CD4-positive, alpha-beta T cell (primary cell): ENCODE results near the gene LPAR1. TPM values are rescaled to one million over a fixed set of nuclear protein-coding genes. Genes with fewer than 3 reads are reported as not detected.

ENCODE experiments used
- ATAC-seq: fragments of 200-7000 bp; cut with Tn5 transposase; one replicate; pipeline ENCODE4 v1.10.0; 2022; ENCODE audit warnings: mild to moderate bottlenecking; ENCODE audit not compliant: poor library complexity
- CTCF ChIA-PET: fragments of 350-600 bp; sonication (Branson Sonifier 250); formaldehyde crosslinking; loops from one replicate; lab custom pipeline; 2021; ENCODE audit warnings: antibody characterized with exemption, inconsistent platforms; lab: Charles Lee
- POLR2A ChIA-PET: fragments of 350-600 bp; sonication (Branson Sonifier 250); formaldehyde crosslinking; loops from one replicate; lab custom pipeline; 2021; ENCODE audit warnings: antibody characterized with exemption, inconsistent platforms; lab: Charles Lee
- DNase-seq, 14 experiments: peaks; one replicate each; pipeline ENCODE4 v3.0.0-alpha.2; 2013 to 2020; ENCODE audit warnings: mixed read lengths in 2 of 14
- H3K27ac ChIP-seq, 2 donors: one replicate each; pipeline versions ENCODE4 v1.5.1 to v1.7.0; 2013; ENCODE audit warnings: low read length in 2 of 2, low read depth in 1 of 2, mild to moderate bottlenecking in 1 of 2
- H3K27me3 ChIP-seq, 2 experiments: 1 replicate in 1 of 2; 2 replicates in 1 of 2; pipeline versions ENCODE4 v1.6.1 to v1.7.0; 2013; ENCODE audit warnings: low read length in 2 of 2, control low read depth in 1 of 2, mild to moderate bottlenecking in 1 of 2, moderate library complexity in 1 of 2; ENCODE audit not compliant: insufficient read depth in 2 of 2, control insufficient read depth in 1 of 2
- H3K36me3 ChIP-seq: one replicate; pipeline ENCODE4 v1.6.1; 2013; ENCODE audit warnings: low read length, control low read depth; ENCODE audit not compliant: insufficient read depth
- H3K4me1 ChIP-seq: one replicate; pipeline ENCODE4 v1.6.1; 2013; ENCODE audit warnings: low read length, control low read depth; ENCODE audit not compliant: insufficient read depth
- H3K4me3 ChIP-seq: one replicate; pipeline ENCODE4 v1.5.1; 2013; ENCODE audit warnings: mild to moderate bottlenecking, low read length, moderate library complexity
- H3K9me3 ChIP-seq, 2 experiments: 1 replicate in 1 of 2; 2 replicates in 1 of 2; pipeline versions ENCODE4 v1.6.1 to v1.7.0; 2013; ENCODE audit warnings: low read length in 2 of 2, mild to moderate bottlenecking in 2 of 2, control low read depth in 1 of 2, moderate library complexity in 1 of 2; ENCODE audit not compliant: control insufficient read depth in 1 of 2, insufficient read depth in 1 of 2
- H3K27ac Mint-ChIP-seq: one replicate; pipeline ENCODE4 v1.8.0; 2020; ENCODE audit warnings: mixed read lengths
- H3K27me3 Mint-ChIP-seq: one replicate; pipeline ENCODE4 v1.8.0; 2021; ENCODE audit warnings: mixed read lengths
- H3K36me3 Mint-ChIP-seq: one replicate; pipeline ENCODE4 v1.8.0; 2021; ENCODE audit warnings: low read depth, mixed read lengths
- H3K4me1 Mint-ChIP-seq: one replicate; pipeline ENCODE4 v1.8.0; 2021; ENCODE audit warnings: low read depth, mixed read lengths
- H3K4me3 Mint-ChIP-seq: one replicate; pipeline ENCODE4 v1.8.0; 2020; ENCODE audit warnings: mild to moderate bottlenecking, mixed read lengths
- H3K9me3 Mint-ChIP-seq: one replicate; pipeline ENCODE4 v1.8.0; 2020; ENCODE audit warnings: mixed read lengths
- intact Hi-C, 2 experiments: fragments of 100-400 bp; cut with DNase I in 1 of 2; cut with micrococcal nuclease in 1 of 2; formaldehyde crosslinking; loops; one replicate each; pipeline versions ENCODE4 v1.15.1 to v1.9.0; 2023 to 2025; cut with DNase I, micrococcal nuclease
- total RNA-seq, 174 experiments: library from RNA in 2 of 174; stranded (reverse) in 2 of 174; gene quantifications; one replicate each; pipeline ENCODE4 v1.2.3 and lab custom pipeline; 2021 to 2026
- TF ChIP-seq, protein P1 (sequence below): fragments of 200-600 bp; IDR thresholded peaks from one replicate; pipeline ENCODE4 v1.8.0; 2022; ENCODE audit warnings: antibody characterized with exemption, mild to moderate bottlenecking

Gene LPAR1
- total RNA-seq, 2 experiments from 2014 or later: not detected

DNA sequence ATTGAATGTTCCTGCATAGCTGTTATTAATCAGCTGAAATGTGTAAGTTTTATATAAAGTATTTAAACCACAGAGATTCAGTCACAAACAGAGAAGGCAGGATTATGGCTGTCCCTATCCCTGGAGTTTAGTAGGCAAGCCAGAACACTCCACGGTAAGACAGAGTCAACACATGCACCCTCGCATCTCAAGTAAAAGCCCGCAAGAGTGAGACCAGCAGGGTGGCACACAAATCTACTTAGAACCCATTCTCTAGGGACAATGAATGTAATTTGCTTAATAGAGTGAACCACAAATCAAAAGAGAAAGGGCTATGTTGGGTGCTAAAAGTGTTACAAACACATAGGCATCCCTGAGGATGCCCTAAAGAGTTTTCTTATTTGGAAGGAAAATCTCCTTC is 35.1 kb downstream of the LPAR1 start:
- Mint-ChIP-seq H3K4me1 (no peaks in the 10 kb centered on the region), H3K36me3 (no peaks in the 10 kb centered on the region), H3K27ac (no peak overlapping the region), H3K9me3 (no peaks in the 10 kb centered on the region), H3K27me3 (no peaks in the 10 kb centered on the region), H3K4me3 (no peak overlapping the region)
- no peak for ATAC-seq
- Histone ChIP-seq H3K27me3 (no peaks in the 10 kb centered on the region), H3K4me3 (no peak overlapping the region), H3K4me1 (no peaks in the 10 kb centered on the region), H3K27ac (no peak overlapping the region), H3K9me3 (no peaks in the 10 kb centered on the region), H3K36me3 (no peaks in the 10 kb centered on the region)
- TF ChIP-seq, protein P1, sequence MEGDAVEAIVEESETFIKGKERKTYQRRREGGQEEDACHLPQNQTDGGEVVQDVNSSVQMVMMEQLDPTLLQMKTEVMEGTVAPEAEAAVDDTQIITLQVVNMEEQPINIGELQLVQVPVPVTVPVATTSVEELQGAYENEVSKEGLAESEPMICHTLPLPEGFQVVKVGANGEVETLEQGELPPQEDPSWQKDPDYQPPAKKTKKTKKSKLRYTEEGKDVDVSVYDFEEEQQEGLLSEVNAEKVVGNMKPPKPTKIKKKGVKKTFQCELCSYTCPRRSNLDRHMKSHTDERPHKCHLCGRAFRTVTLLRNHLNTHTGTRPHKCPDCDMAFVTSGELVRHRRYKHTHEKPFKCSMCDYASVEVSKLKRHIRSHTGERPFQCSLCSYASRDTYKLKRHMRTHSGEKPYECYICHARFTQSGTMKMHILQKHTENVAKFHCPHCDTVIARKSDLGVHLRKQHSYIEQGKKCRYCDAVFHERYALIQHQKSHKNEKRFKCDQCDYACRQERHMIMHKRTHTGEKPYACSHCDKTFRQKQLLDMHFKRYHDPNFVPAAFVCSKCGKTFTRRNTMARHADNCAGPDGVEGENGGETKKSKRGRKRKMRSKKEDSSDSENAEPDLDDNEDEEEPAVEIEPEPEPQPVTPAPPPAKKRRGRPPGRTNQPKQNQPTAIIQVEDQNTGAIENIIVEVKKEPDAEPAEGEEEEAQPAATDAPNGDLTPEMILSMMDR: no peak
- POLR2A ChIA-PET: no interaction called here
- intact Hi-C loops: no loop called here
- CTCF ChIA-PET: no interaction called here
- no peak for DNase-seq

DNA sequence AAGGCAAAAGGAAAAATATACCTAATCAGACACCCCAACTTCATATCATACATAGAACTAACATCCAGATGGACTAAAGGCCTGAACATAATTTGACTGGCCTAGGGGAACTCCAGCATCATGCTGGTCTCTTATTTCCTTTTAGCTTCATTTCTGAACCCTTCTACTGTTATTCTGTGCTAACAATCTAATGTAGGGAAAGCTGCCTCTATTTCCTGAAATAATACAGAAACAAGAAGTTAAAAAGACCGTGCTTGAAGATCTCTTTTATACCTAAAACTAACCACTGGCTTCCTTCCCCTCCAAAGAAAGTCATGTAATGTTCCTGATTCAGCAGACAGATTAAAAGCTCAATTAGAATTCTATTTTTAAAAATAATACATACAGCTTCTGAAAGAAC is 36.7 kb downstream of the LPAR1 start:
- Histone ChIP-seq H3K27me3 (no peaks in the 10 kb centered on the region), H3K4me3 (no peak overlapping the region), H3K9me3 (no peaks in the 10 kb centered on the region), H3K27ac (no peak overlapping the region), H3K36me3 (no peaks in the 10 kb centered on the region), H3K4me1 (no peaks in the 10 kb centered on the region)
- H3K9me3 Mint-ChIP-seq: no peaks in the 10 kb centered on the region
- CTCF ChIA-PET: no interaction called here
- ATAC-seq (no peak), DNase-seq (no peak)
- no peaks in the 10 kb centered on the region for H3K4me1 Mint-ChIP-seq
- H3K36me3 Mint-ChIP-seq: no peaks in the 10 kb centered on the region
- TF ChIP-seq, protein P1: no peak
- no peak overlapping the region for H3K27ac Mint-ChIP-seq
- no peak overlapping the region for H3K4me3 Mint-ChIP-seq
- intact Hi-C loops: no loop called here
- POLR2A ChIA-PET: no interaction called here
- no peaks in the 10 kb centered on the region for H3K27me3 Mint-ChIP-seq

DNA sequence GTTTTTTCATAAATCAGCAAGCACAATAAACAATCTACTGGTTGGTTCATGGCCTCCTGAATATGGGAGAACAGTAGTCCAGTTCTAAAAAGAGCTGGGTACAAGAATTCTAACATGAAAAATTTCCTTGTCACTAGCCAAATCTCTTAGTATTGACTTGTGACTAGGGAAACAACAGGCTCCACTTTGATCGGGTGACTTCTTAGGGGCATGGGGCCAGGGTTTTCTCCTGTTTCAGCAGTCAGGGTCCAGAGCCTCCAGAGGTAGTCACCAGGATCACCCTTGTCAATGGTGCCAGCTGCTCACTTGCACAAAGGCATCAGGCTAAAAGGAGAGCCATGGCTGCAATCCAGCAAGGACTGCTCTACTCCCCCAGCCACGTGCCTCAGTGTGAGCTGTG is 38.1 kb downstream of the LPAR1 start:
- intact Hi-C loops: no loop called here
- H3K4me3 ChIP-seq: no peak overlapping the region
- Mint-ChIP-seq H3K36me3 (no peaks in the 10 kb centered on the region), H3K4me3 (no peak overlapping the region), H3K9me3 (no peaks in the 10 kb centered on the region), H3K27ac (no peak overlapping the region), H3K4me1 (no peaks in the 10 kb centered on the region), H3K27me3 (no peaks in the 10 kb centered on the region)
- ChIA-PET CTCF (no interaction called here), POLR2A (no interaction called here)
- no peaks in the 10 kb centered on the region for H3K27me3 ChIP-seq
- H3K27ac ChIP-seq: no peak overlapping the region
- H3K9me3 ChIP-seq: no peaks in the 10 kb centered on the region
- no peak for DNase-seq
- H3K36me3 ChIP-seq: no peaks in the 10 kb centered on the region
- TF ChIP-seq, protein P1: no peak
- H3K4me1 ChIP-seq: no peaks in the 10 kb centered on the region
- ATAC-seq: no peak
